Mucosa of descending colon (tissue), 3 donors: Measurements from ENCODE around the gene DRC7. TPM values are rescaled to one million over a fixed set of nuclear protein-coding genes. Genes with fewer than 3 reads are reported as not detected.

Source experiments
- ATAC-seq: fragments of 200-7000 bp; cut with Tn5 transposase; one replicate; pipeline ENCODE4 v1.9.1; 2020; ENCODE audit warnings: mild to moderate bottlenecking, moderate library complexity
- DNase-seq, 3 donors: peaks; one replicate each; pipeline ENCODE4 v3.0.0-alpha.2; 2020
- H3K36me3 ChIP-seq: fragments of 200-600 bp; one replicate; pipeline ENCODE4 v1.8.0; 2021; ENCODE audit warnings: low read depth, mild to moderate bottlenecking
- H3K4me1 ChIP-seq: fragments of 200-600 bp; one replicate; pipeline ENCODE4 v1.8.0; 2021; ENCODE audit warnings: low read depth, mild to moderate bottlenecking
- H3K4me3 ChIP-seq: fragments of 200-600 bp; one replicate; pipeline ENCODE4 v1.8.0; 2021; ENCODE audit warnings: mild to moderate bottlenecking
- H3K9me3 ChIP-seq: fragments of 200-600 bp; one replicate; pipeline ENCODE4 v1.8.0; 2021; ENCODE audit warnings: mild to moderate bottlenecking
- intact Hi-C, 2 donors: fragments of 100-400 bp; cut with DNase I in 1 of 2; cut with micrococcal nuclease in 1 of 2; formaldehyde crosslinking; loops; one replicate each; pipeline versions ENCODE4 v1.11.0 to v1.11.1; 2022; cut with DNase I, micrococcal nuclease
- total RNA-seq, 3 donors: library from RNA; stranded (reverse); fragmentation: NEBNext Ultra II Directional in 2 of 3; extraction: Animal tissue kit (Norgen Biotek cat#: 25700) in 2 of 3; gene quantifications; one replicate each; pipeline versions ENCODE4 v1.2.1 to v1.2.4, GENCODE V29; 2021 to 2023
- TF ChIP-seq, protein P1 (sequence below): fragments of 200-600 bp; IDR thresholded peaks from one replicate; pipeline ENCODE4 v1.8.0; 2022; ENCODE audit warnings: antibody characterized with exemption, mild to moderate bottlenecking
- donor health status: DM: no; HTN: no; CAD: no; lungs with moderate emphysema.
- donor health status: DM: no; HTN: no; CAD: no.
- donor health status: DM: no; HTN: yes; CAD: no.

The DRC7 gene
- total RNA-seq, 3 donors from 2014 or later: not detected

DNA sequence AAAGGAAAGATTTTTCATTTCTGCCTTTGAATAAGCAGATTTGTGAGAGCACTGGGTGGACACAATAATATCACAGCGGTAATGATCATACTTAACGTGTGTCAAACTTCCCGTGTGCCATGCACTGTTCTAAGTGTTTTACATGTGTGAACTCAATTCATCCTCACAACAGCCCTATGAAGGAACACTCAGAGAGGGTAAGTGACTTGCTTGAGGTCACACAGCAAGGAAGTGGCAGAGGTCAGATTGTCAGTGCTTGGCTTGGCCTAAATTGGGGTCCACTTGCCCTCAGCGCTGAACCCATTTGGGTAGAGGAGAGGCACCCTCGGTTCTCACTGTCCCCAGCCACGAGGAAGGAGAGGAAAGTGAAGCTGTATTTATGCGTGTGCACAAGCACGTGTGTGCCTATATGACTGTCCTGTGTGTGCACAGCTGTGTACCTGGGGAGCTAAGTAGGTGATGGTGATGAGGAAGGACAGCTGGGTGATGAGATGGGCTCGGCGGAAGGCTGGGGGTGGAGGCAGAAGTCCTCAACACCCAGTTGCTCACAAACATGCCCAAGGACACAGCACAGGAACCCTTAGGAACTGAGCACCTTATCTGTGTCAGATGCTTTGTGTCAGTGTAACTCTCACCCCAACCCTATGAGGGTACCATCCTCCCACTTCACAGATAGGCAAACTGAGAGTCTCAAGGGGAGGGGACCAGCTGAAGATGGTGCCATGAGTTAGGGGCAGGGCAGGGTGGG, 36.3 kb upstream of the DRC7 start:
- TF ChIP-seq, protein P1, sequence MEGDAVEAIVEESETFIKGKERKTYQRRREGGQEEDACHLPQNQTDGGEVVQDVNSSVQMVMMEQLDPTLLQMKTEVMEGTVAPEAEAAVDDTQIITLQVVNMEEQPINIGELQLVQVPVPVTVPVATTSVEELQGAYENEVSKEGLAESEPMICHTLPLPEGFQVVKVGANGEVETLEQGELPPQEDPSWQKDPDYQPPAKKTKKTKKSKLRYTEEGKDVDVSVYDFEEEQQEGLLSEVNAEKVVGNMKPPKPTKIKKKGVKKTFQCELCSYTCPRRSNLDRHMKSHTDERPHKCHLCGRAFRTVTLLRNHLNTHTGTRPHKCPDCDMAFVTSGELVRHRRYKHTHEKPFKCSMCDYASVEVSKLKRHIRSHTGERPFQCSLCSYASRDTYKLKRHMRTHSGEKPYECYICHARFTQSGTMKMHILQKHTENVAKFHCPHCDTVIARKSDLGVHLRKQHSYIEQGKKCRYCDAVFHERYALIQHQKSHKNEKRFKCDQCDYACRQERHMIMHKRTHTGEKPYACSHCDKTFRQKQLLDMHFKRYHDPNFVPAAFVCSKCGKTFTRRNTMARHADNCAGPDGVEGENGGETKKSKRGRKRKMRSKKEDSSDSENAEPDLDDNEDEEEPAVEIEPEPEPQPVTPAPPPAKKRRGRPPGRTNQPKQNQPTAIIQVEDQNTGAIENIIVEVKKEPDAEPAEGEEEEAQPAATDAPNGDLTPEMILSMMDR: no peak
- H3K4me1 ChIP-seq: no peaks in the 10 kb centered on the region
- H3K4me3 ChIP-seq: no peak overlapping the region
- H3K9me3 ChIP-seq: no peaks in the 10 kb centered on the region
- no peak for DNase-seq
- no peaks in the 10 kb centered on the region for H3K36me3 ChIP-seq
- intact Hi-C loops: no loop called here
- ATAC-seq: no peak

DNA sequence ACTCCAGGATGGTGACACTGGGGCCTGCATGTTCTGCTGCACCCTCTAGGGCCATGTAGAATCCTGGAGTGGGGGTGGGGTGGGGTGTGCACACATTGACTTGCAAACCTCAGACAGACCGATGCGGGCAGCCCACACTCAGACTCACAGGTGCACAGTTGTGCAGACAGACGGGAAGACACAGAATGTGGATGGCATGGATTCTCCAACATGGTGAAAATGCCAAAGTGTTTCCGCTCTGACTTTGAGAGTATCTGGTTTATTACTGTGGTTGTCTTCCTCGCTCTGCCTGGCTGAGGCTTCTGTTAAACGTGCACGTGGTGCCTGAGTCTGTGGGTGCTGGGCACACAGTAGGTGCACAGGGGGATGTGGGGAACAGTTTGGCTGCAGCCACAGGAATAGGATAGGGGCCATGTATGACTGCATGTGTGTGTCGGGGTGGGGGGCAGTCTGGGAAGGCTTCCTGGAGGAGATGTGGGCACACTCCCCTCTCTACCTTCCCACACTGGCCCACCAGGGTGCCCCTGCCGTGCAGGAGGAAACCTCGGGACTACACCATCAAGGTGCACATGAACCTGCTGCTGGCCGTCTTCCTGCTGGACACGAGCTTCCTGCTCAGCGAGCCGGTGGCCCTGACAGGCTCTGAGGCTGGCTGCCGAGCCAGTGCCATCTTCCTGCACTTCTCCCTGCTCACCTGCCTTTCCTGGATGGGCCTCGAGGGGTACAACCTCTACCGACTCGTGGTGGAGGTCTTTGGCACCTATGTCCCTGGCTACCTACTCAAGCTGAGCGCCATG, 35.5 kb upstream of the DRC7 start:
- no peaks in the 10 kb centered on the region for H3K36me3 ChIP-seq
- DNase-seq: no peak

GRCh38 chr16:57660715-57661463, 33.7 kb upstream of the DRC7 start:
- Histone ChIP-seq H3K4me1 (no peaks in the 10 kb centered on the region), H3K36me3 (no peaks in the 10 kb centered on the region), H3K9me3 (no peaks in the 10 kb centered on the region), H3K4me3 (no peak overlapping the region)
- TF ChIP-seq, protein P1: no peak
- DNase-seq (no peak), ATAC-seq (no peak)
- intact Hi-C loops: no loop called here

More for the DNA sequence above, 35.5 kb upstream of the DRC7 start:
- Histone ChIP-seq H3K4me1 (no peaks in the 10 kb centered on the region), H3K4me3 (no peak overlapping the region), H3K9me3 (no peaks in the 10 kb centered on the region)
- TF ChIP-seq, protein P1: no peak
- ATAC-seq: no peak
- intact Hi-C loops: no loop called here

- Histone ChIP-seq H3K4me1 (no peaks in the 10 kb centered on the region), H3K9me3 (no peaks in the 10 kb centered on the region), H3K4me3 (no peak overlapping the region), H3K36me3 (no peaks in the 10 kb centered on the region)
- DNase-seq (no peak), ATAC-seq (no peak)
- TF ChIP-seq, protein P1: no peak
- intact Hi-C loops: no loop called here
These were observed 33.1 kb upstream of the DRC7 start for GRCh38 chr16:57661510-57661909.

DNA sequence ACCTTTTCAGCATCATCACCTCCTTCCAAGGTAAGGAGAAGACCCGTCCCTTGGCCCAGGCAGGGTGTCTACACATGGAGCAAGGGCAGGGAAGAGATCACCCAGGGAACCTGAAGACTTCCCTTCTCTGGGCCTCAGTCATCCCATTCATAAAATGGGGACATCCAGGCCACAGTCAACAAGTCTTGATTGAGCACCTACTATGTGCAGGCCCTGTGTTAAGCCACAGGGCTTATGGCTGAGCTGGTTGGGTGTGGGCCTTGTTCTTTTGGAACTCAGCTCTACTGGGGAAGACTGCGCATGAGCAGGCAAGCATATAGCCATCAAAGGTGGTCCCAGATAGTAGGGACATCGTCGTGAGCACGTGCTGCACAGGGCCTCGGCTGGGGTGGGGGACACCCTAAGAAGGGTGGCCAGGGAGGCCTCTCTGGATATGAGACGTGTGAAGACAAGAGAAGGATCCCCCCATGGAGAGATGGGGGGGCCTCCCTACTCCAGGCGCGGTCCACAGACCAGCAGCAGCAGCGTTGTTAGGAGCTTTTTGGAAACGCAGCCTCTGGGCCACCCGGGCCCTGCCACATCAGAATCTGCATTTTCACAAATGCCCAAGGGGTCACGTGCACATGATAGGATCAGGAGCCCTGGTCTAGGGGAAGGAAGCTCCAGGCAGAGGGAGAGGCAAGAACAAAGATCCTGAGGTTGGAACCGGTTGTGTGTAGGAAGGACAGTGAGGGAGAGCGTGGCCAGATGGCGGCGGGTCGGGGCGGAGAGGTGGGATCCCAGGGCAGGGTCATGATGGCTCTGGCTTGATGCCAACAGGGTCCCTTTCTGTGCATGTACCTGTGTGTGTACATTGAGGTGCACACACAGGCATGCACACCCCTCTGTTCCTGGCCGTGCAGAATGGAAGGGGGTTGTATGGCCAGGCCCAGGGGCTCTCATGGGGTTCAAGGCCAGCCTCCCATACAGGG, 32.4 kb upstream of the DRC7 start:
- no peaks in the 10 kb centered on the region for H3K4me1 ChIP-seq
- intact Hi-C loops: no loop called here
- H3K4me3 ChIP-seq: no peak overlapping the region
- no peaks in the 10 kb centered on the region for H3K36me3 ChIP-seq
- TF ChIP-seq, protein P1: no peak
- ATAC-seq (no peak), DNase-seq (no peak)
- H3K9me3 ChIP-seq: no peaks in the 10 kb centered on the region
